ENCODE results near the gene ATXN7L1.

GRCh38 chr7:105759670-105760550, 116.5 kb downstream of the ATXN7L1 start:
- TF ChIP-seq MAX (IDR thresholded peaks at IDR 0.05) (no peak), TAF1 (IDR thresholded peaks at IDR 0.05; ENCODE audit: low read depth) (no peak)

All from Ishikawa (cell line).